Subcutaneous preadipocyte (primary cell): Measurements from ENCODE around the gene RCOR3. TPM values are rescaled to one million over a fixed set of nuclear protein-coding genes. Genes with fewer than 3 reads are reported as not detected.

Experiments used
- total RNA-seq: library from RNA; depleted of rRNA; stranded (reverse); fragments of >200 nt; gene quantifications from 2 replicates; pipeline ENCODE4 v1.2.3, GENCODE V29; 2012

Gene RCOR3
- 22.0 and 26.8 TPM in 2 replicates for total RNA-seq

GRCh38 chr1:211258756-211259637 is at the start of gene RCOR3:
TSS of gene RCOR3 (plus strand) at chr1:211259366. CDS start at chr1:211259561, 195 bp downstream.

GRCh38 chr1:211326528-211327345 is 67.6 kb downstream of the RCOR3 start, which contains the start of gene TRAF5:
TSS of gene TRAF5 (plus strand) at chr1:211326833. CDS start at chr1:211353240, 26,407 bp downstream.

Other genes with a start within 250 kb of the RCOR3 start
- not detected in 2 replicates for gene KCNH1, start 125.2 kb upstream of the RCOR3 start, total RNA-seq
- 4.8 and 5.3 TPM in 2 replicates for gene TRAF5, start 67.5 kb downstream of the RCOR3 start, total RNA-seq
- not detected in 2 replicates for gene RD3, start 232.8 kb downstream of the RCOR3 start, total RNA-seq